Measurements from ENCODE around the gene TMOD3.

The TMOD3 gene

GRCh38 chr15:51924156-51925068, 95.0 kb downstream of the TMOD3 start:
- DNase-seq: no peak

- no peak for DNase-seq
Measured at GRCh38 chr15:51926809-51927208, 97.4 kb downstream of the TMOD3 start.

- no peak for DNase-seq
Measured at GRCh38 chr15:51931016-51931415, 101.6 kb downstream of the TMOD3 start.

- DNase-seq: no peak
Measured at GRCh38 chr15:51931638-51932037, 102.2 kb downstream of the TMOD3 start.

GRCh38 chr15:51932161-51932560, 102.7 kb downstream of the TMOD3 start:
- no peak for DNase-seq

- DNase-seq: no peak
Measured at GRCh38 chr15:51935466-51936104, 106.1 kb downstream of the TMOD3 start.

- DNase-seq: no peak
Measured at GRCh38 chr15:51936105-51936478, 106.6 kb downstream of the TMOD3 start.

GRCh38 chr15:51938286-51938685, 108.8 kb downstream of the TMOD3 start:
- DNase-seq: no peak

GRCh38 chr15:51939216-51939615, 109.8 kb downstream of the TMOD3 start:
- no peak for DNase-seq

DNA sequence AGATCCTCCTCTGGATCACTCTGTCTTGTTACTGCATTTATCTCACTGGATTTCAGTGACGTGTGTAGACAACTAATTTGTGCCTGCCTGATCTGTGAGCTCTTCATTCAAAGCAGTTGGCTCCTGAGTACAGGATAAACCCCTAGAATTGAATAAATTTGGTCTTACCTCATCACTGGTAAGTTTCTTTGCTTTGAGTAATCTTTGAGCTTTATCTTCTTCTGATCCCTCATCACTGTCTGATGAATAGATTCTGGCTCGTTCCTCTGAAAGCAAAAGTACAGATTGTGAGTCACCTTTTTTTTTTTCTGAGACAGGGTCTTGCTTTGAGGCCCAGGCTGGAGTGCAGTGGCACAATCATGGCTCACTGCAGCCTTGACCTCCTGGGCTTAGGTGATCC, 117.7 kb downstream of the TMOD3 start:
- no peak for DNase-seq

GRCh38 chr15:51952805-51953204, 123.4 kb downstream of the TMOD3 start:
- no peak for DNase-seq

DNA sequence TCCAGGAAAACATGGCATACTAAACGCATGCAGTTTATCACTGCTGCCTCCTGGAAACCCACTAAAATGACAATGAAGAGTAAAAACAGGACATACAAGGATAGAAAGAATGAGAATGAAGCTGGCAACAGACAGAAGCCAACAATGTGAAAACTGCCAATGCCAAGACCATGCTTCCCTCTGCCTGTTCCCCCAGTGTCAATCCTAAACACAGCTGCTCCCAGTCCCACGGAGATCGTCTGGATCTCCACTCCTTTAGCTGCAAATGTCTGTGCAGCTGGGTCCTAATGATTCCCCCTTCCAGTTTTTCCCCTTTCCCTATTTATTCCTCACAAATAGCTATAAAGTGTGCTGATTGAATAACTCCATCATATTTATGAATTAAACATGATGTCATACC, 126.1 kb downstream of the TMOD3 start:
- no peak for DNase-seq

All from DMS79 (cell line).